Right lung (tissue), 5 donors: Measurements from ENCODE around the gene ARHGAP10. TPM values are rescaled to one million over a fixed set of nuclear protein-coding genes. Genes with fewer than 3 reads are reported as not detected.

Source experiments
- DNase-seq, 2 donors: peaks; one replicate each; pipeline ENCODE4 v3.0.0-alpha.2; 2013
- polyA plus RNA-seq, 5 donors: library from polyadenylated mRNA; unstranded; fragments of 120-200 nt; gene quantifications; one replicate each; pipeline versions ENCODE4 v1.2.1 to v1.2.3, GENCODE V29; 2013; ENCODE audit warnings: inconsistent platforms in 1 of 5, low replicate concordance in 1 of 5; ENCODE audit not compliant: insufficient read length in 5 of 5, insufficient read depth in 1 of 5

The ARHGAP10 gene
- polyA plus RNA-seq, 5 donors = 10.9 to 13.5 (median 12.5) TPM

- DNase-seq = peak; percentile 62 to 63
Measured at GRCh38 chr4:147732518-147733235, 789 bp downstream of the ARHGAP10 start.

- DNase-seq = peak in 1 of 2 donors; percentile 23
Measured at GRCh38 chr4:147733716-147734344, 1.9 kb downstream of the ARHGAP10 start.

GRCh38 chr4:147734496-147734895 lies 2.6 kb downstream of the ARHGAP10 start:
- no peak for DNase-seq

- DNase-seq = no peak
Measured at GRCh38 chr4:147735413-147736301, 3.8 kb downstream of the ARHGAP10 start.

- DNase-seq = no peak
Measured at GRCh38 chr4:147736458-147736857, 4.6 kb downstream of the ARHGAP10 start.

- no peak for DNase-seq
Measured at GRCh38 chr4:147737623-147738022, 5.7 kb downstream of the ARHGAP10 start.

GRCh38 chr4:147739239-147739823 lies 7.4 kb downstream of the ARHGAP10 start:
- DNase-seq = no peak

GRCh38 chr4:147740176-147740575 lies 8.3 kb downstream of the ARHGAP10 start:
- DNase-seq = no peak

GRCh38 chr4:147741190-147741788 lies 9.4 kb downstream of the ARHGAP10 start:
- DNase-seq = no peak

- DNase-seq = no peak
Measured at GRCh38 chr4:147747787-147748454, 16.0 kb downstream of the ARHGAP10 start.

GRCh38 chr4:147749811-147750321 lies 18.0 kb downstream of the ARHGAP10 start:
- DNase-seq = no peak

- DNase-seq = no peak
Measured at GRCh38 chr4:147753047-147753446, 21.2 kb downstream of the ARHGAP10 start.

GRCh38 chr4:147754037-147754445 lies 22.2 kb downstream of the ARHGAP10 start:
- no peak for DNase-seq

- DNase-seq = no peak
Measured at GRCh38 chr4:147755561-147756295, 23.8 kb downstream of the ARHGAP10 start.

- DNase-seq = no peak
Measured at GRCh38 chr4:147756417-147756816, 24.5 kb downstream of the ARHGAP10 start.

- DNase-seq = no peak
Measured at GRCh38 chr4:147760176-147760575, 28.3 kb downstream of the ARHGAP10 start.

GRCh38 chr4:147760695-147761094 lies 28.8 kb downstream of the ARHGAP10 start:
- peak in 1 of 2 donors; percentile 22 for DNase-seq

- DNase-seq = no peak
Measured at GRCh38 chr4:147761218-147761883, 29.5 kb downstream of the ARHGAP10 start.

- DNase-seq = no peak
Measured at GRCh38 chr4:147764337-147764736, 32.4 kb downstream of the ARHGAP10 start.
